Measurements from ENCODE around the gene OSGIN1.

Gene OSGIN1

GRCh38 chr16:83972256-83973008 lies 19.4 kb downstream of the OSGIN1 start:
- no peak for DNase-seq (ENCODE audit: low read depth in 2 of 2)

DNA sequence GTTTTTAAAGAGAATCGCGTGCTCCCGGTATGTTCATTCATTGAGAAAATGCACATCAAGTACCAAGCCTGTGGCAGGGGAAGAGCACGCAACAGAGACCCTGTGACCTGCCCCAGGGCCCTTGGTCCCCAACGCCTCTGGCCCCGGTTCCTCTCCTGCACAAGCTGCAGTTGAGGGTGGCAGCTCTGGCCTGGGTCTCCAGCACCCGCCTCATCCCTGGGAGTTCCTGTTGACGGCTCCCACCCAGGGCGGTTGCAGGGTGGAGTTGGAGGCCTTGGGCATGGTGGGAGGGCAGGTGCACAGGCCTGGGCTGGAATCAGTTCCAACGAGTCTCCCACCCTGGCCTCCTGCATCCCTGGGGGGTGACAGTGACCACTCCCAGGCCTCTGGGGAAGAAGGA lies 20.0 kb downstream of the OSGIN1 start:
- DNase-seq (ENCODE audit: low read depth in 2 of 2), result no peak

DNA sequence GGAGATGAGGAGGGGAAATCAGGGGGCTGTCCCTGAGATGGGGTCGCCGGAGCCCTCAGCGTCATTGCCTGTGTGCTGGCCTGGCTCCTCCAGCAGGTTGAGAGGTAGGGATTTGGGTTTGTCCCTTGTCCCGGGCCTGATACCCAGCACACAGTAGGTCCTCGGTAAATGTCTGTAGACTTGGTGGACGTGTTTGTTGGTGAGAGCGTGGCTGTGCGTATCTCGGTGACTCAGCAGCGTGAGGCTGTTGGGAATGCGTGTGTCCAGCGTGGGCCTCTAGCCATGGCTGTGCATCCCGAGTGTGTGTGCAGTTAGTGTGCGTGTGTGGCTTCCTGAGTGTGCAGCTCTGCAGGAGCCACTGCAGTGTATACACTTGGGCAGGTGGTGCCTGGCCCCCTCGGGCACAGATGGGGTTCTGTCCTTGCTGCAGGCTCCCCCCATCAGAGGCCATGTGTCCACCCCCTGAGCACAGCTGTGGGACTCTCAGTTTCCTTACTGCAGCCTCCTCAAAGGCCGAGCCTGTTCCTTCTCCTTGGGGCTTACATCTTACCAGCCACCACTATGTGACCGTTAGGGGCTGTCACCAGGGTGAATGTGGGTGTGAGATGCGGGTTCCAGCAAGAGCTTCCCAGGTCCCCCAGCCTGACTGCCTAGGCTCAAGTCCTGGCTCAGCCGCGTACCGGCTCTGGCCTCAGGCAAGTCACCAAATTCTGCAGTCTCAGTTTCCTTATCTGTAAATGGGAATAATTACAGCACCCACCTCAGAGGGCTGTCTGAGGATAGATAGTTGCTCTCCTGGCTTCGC lies 20.7 kb downstream of the OSGIN1 start:
- DNase-seq (ENCODE audit: low read depth in 2 of 2), result no peak

DNA sequence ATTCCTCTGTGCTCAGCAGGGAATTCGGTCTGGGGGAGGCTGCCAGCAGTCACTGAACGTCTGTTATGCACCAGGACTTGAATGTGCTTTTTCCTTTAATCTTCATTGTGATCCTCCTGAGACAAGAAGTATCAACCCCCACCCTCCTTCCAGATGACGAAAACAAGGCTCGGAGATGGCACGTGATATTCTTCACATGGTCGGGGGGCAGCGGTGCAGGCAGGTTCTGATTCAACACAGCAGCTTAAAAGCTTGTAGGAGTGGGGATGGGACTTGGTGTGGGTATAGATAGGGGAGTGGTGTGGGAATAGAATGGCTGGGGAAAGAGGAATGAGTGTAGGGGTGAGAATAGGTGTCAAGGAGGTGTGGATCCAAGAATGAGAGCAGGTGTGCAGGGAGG lies 21.4 kb downstream of the OSGIN1 start:
- DNase-seq (ENCODE audit: low read depth in 2 of 2), result no peak

GRCh38 chr16:83975590-83976260 lies 22.7 kb downstream of the OSGIN1 start:
- DNase-seq (ENCODE audit: low read depth in 2 of 2), result no peak

DNA sequence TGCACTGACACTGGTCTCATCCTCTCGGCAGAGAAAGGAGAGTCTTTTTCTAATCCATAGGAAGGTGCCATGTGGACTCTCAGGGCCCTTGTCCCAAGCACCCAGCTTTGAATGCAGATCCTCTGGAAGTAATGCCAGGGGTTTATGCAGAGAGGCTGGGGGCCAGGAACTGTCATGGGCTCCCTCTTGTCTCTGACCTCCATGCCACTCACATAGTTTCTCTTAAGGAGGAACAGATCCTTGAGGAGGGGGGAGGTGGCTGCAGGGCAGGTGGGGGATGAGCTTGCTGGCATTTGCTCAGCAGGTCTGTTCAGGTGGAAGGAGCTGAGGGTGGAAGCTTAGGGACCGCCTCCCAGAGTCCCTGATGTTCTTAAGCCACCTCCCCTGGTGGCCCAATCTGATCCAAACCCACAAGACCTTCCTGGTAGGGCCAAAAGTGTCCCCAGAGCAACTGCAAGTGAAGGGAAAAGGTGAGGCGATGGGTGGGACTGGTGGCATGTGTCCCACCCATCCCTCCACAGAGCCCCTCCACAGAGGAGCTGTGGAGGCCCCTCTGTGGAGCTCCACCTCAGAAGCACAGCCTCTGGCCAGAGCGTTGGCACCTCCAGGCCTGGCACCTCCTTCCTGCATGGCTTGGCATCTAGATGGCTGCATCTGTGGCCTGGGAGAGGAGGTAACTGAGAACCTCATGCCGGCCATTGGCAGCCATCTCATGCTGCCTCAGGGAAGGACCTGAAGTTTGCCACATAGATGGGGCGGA lies 24.2 kb downstream of the OSGIN1 start:
- DNase-seq (ENCODE audit: low read depth in 2 of 2), result no peak

GRCh38 chr16:83978401-83978904 lies 25.4 kb downstream of the OSGIN1 start:
- no peak for DNase-seq (ENCODE audit: low read depth in 2 of 2)

DNA sequence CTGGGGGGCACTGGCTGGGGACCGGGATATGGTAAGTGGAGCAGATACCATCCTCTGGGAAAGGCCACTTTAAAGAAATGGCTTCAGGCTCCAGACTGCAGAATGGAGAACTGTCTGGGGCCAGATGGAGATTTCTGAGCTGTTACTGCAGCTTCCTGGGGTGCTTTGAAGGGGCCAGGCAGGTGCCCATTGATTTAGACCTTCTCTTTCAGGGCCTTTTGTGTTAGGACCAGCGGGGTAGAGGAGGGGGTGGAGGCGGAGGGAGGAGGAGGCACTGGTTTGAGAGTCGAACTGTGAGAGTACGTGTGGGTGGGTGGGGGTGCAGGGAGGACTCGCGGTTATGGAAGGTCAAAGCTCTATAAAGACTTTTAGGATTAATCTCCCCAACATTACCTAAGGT lies 26.4 kb downstream of the OSGIN1 start:
- no peak for DNase-seq (ENCODE audit: low read depth in 2 of 2)

DNA sequence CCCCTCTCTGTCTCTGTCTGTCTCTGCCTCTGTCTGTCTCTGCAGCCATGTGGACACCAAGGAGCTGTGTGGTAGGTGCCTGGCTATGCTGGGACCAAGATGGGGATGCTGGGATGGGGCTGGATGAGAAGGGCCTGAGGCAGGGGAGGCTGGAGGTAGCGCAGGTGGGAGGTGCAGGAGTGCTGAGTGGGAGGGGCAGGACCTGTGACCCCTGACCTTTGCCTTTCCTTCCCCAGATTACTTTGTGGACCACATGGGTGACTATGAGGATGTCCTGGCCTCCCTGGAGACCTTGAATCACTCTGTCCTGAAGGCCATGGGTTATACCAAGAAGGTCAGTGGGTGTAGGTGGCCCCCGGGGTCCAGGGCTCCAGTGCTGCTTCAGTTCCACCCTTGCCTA lies 27.8 kb downstream of the OSGIN1 start:
- DNase-seq (ENCODE audit: low read depth in 2 of 2), result no peak

DNA sequence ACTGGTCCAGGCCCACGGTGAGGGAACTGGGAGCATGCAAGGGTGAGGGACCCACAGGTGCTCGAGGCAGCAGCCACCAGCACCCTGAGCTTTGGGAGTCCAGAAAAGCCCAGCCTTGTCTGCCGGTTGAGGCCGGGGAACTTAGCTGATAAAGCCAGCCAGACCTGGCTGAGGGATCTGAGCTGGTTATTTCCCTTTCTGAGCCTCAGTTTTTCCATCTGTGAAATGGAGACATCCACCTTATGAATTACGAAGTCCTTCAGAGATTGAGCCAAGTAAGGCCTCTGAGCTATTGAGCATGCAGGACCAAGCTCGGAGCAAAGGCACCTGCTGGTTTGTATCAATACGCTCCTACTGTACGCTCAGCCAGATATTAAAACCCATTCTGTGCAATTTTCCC lies 28.8 kb downstream of the OSGIN1 start:
- no peak for DNase-seq (ENCODE audit: low read depth in 2 of 2)

DNA sequence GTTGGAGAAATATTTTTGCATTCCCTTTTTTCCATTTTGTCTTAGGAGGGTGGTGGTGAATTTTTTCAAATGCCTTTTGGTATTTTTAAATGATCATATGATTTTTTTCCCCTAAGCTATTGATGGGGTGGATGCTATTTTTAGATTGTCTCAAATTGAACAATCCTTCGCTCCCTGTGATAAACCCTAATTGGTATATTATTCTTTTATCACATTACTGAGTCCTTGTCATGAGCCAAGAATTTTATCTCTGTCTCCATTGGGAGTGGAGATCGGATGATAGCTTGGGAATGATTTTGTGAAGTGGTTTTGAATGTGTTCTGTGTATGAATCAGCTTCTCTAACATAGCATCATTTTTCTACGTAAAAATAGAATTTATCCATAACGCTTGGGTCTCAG lies 30.5 kb downstream of the OSGIN1 start:
- no peak for DNase-seq (ENCODE audit: low read depth in 2 of 2)

DNA sequence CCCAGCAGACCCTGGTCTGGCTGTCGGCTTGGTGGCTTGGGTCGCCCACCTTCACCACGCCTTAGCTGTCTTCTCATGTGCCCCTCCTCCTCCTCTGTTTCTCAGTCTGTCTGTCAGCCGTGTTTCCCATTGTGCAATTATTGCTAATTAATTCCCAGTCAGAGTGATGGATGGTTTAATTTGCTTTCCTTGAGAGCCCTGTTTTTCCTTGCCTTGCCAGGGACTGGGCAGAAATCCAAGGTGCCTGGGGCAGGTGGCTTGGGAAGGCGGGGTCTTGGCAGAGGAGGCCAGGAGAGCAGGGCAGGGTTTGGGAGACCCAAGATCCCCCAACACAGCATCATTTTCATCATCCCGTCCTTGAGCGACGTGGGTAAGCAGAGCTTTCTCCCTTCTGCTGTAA lies 36.3 kb downstream of the OSGIN1 start:
- no peak for DNase-seq (ENCODE audit: low read depth in 2 of 2)

DNA sequence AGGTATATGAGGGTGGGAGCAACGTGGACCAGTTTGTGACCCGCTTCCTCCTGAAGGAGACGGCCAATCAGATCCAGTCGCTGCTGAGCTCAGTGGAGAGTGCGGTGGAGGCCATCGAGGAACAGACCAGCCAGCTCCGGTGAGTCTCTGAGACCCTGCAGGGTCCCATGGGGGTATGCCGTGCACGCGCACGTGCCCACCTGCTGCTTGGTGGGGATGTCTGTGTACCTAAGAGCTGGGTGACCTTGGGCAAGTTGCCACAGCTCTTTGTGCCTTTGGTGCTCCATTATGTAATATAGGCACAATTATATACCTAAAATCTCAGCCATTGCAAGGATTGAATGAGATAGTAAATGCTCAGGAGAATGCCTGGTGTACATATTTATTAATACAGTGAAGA lies 37.5 kb downstream of the OSGIN1 start:
- DNase-seq (ENCODE audit: low read depth in 2 of 2), result no peak

DNA sequence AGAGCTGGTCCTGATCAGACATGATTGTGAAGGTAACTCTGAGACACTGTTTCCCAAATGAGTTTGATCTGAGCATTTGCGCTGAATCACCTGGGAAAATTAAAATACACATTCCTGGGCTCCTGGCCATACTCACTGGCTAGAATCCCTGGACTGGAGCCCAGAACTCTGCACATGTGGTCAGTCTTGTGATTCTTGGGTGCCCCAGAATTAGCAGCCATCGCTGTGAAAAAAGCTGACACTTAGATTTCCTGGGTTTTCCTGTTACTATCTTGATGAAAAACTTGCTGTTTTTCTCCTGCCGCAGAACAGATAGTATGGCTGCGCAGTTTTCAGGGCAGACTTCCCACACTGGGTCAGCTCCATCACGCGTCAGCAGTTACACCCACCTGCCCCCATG lies 39.6 kb downstream of the OSGIN1 start:
- DNase-seq (ENCODE audit: low read depth in 2 of 2), result no peak

- DNase-seq (ENCODE audit: low read depth in 2 of 2), result no peak
Measured at GRCh38 chr16:83994087-83994486, 41.0 kb downstream of the OSGIN1 start.

DNA sequence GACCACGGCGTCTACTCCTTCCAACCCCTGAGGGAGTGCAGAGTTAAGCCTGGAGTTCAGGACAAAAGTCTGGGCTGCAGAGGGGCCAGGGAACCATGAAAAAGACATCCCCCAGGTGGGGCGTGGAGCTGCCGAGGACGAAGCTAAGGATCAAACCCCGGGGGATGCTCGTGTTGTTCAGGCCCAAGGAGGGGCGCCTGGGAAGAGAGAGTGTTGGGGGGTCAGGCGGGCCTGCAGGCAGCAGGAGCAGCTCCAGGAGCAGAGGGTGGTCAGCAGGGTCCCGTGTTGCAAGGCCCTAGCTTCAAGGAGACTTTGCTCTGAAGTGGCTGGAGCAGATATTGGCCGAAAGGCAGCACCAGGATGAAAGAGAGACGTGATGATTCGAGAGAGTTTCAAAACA lies 41.7 kb downstream of the OSGIN1 start:
- no peak for DNase-seq (ENCODE audit: low read depth in 2 of 2)

GRCh38 chr16:83995754-83996153 lies 42.7 kb downstream of the OSGIN1 start:
- DNase-seq (ENCODE audit: low read depth in 2 of 2), result no peak

- DNase-seq (ENCODE audit: low read depth in 2 of 2), result no peak
Measured at GRCh38 chr16:83996481-83997252, 43.6 kb downstream of the OSGIN1 start.

GRCh38 chr16:83998091-83998490 lies 45.1 kb downstream of the OSGIN1 start:
- DNase-seq (ENCODE audit: low read depth in 2 of 2), result no peak

DNA sequence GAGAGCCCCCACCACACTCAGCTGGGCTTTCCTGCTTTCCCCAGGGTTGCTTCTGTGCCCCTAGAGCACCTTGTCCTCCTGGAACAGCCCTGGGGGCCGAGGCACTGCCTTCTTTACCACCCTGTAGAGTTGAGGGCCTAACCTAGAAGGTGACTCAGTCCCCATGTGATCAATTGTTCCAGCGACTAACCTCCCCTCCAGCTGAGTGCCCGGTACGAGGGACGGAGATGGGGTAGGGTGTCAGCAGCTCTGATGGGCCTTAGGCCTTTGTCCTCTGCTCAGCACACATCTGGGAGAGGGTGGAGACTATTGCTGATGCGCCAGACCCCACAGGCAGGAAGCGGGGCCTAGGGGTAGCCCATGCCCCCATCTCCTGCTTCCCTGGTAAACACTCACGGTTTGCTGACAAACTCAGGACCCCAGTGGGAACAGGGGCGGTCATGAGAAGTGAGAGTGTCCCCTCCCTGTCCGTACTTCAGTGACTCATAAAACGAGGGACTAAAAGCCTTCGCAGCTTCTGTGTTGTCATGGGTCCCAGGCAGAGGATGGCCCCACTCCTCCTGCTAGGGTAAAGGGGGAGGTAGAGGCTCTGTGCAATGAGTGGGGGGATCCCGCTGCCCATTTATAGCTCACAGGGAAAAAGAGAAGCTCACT lies 48.1 kb downstream of the OSGIN1 start:
- DNase-seq (ENCODE audit: low read depth in 2 of 2), result no peak

- no peak for DNase-seq (ENCODE audit: low read depth in 2 of 2)
Measured at GRCh38 chr16:84001726-84002125, 48.7 kb downstream of the OSGIN1 start.

Data from activated CD4-positive, alpha-beta T cell treated with anti-CD3 and anti-CD28 coated beads for 24 hours (primary cell).